ENCODE results near the gene MGAT4A.

The MGAT4A gene

GRCh38 chr2:98761909-98762308, 31.0 kb upstream of the MGAT4A start:
- no peak for TF ChIP-seq REST (IDR thresholded peaks at IDR 0.05; ENCODE audit: low read depth)
- TF ChIP-seq TEAD4 (IDR thresholded peaks at IDR 0.05), result no peak
- no peak for TF ChIP-seq NFIC (IDR thresholded peaks at IDR 0.05)
- TF ChIP-seq TCF12 (IDR thresholded peaks at IDR 0.05; ENCODE audit: low read depth), result no peak
- no peak for TF ChIP-seq FOXM1 (IDR thresholded peaks at IDR 0.05; ENCODE audit: borderline replicate concordance, low read depth)
- TF ChIP-seq TAF1 (IDR thresholded peaks at IDR 0.05; ENCODE audit: low read depth), result no peak
- no peak for TF ChIP-seq CREB1 (IDR thresholded peaks at IDR 0.05; ENCODE audit: low read depth)
- TF ChIP-seq USF1 (IDR thresholded peaks at IDR 0.05), result no peak
- TF ChIP-seq YY1 (IDR thresholded peaks at IDR 0.05; ENCODE audit: low read depth), result no peak
- no peak for TF ChIP-seq ZBTB7A (IDR thresholded peaks at IDR 0.05; ENCODE audit: low read depth)
- no peak for TF ChIP-seq EP300 (IDR thresholded peaks at IDR 0.05; ENCODE audit: borderline replicate concordance)
- TF ChIP-seq EGR1 (IDR thresholded peaks at IDR 0.05), result no peak

- no peak for TF ChIP-seq REST (IDR thresholded peaks at IDR 0.05; ENCODE audit: low read depth)
- no peak for TF ChIP-seq EGR1 (IDR thresholded peaks at IDR 0.05)
- TF ChIP-seq ZBTB7A (IDR thresholded peaks at IDR 0.05; ENCODE audit: low read depth), result no peak
- no peak for TF ChIP-seq USF1 (IDR thresholded peaks at IDR 0.05)
- no peak for TF ChIP-seq TCF12 (IDR thresholded peaks at IDR 0.05; ENCODE audit: low read depth)
- TF ChIP-seq MAX (IDR thresholded peaks at IDR 0.05), result no peak
- TF ChIP-seq CEBPB (IDR thresholded peaks at IDR 0.05), result no peak
Measured at GRCh38 chr2:98761267-98761781, 30.4 kb upstream of the MGAT4A start.

GRCh38 chr2:98759827-98760625, 29.1 kb upstream of the MGAT4A start:
- TF ChIP-seq RAD21 (IDR thresholded peaks at IDR 0.05; ENCODE audit: low read depth) (no peak), TEAD4 (IDR thresholded peaks at IDR 0.05) (no peak)

- TF ChIP-seq FOXM1 (IDR thresholded peaks at IDR 0.05; ENCODE audit: borderline replicate concordance, low read depth) (no peak), REST (IDR thresholded peaks at IDR 0.05; ENCODE audit: low read depth) (no peak), MAX (IDR thresholded peaks at IDR 0.05) (no peak), TEAD4 (IDR thresholded peaks at IDR 0.05) (no peak)
Measured at GRCh38 chr2:98759338-98759737, 28.4 kb upstream of the MGAT4A start.

GRCh38 chr2:98757904-98758421, 27.0 kb upstream of the MGAT4A start:
- TF ChIP-seq TAF1 (IDR thresholded peaks at IDR 0.05; ENCODE audit: low read depth) (no peak), NFIC (IDR thresholded peaks at IDR 0.05) (0 out of 2 replicates have a peak, but pooled peaks have one; percentile 27)
